Measurements from ENCODE around the gene CORIN.
A peak's percentile ranks its signal among the peaks of the same experiment; 100 is the strongest.

CORIN gene

GRCh38 chr4:47816748-47817147 lies 21.1 kb downstream of the CORIN start:
- no peak for TF ChIP-seq CTCF (IDR thresholded peaks at IDR 0.05; ENCODE audit: insufficient read depth, low read length, missing control alignments)
- no peak for DNase-seq (ENCODE audit: low read depth, low spot score)
- CTCF ChIA-PET, result interaction anchor here (0.7 to 1.8 kb wide), 5 partner anchors 20 to 166 kb away, joined by 3 to 9 read pairs (median 4); no protein-coding TSS in a partner anchor

GRCh38 chr4:47814618-47815295 lies 23.1 kb downstream of the CORIN start:
- peak; percentile 55 for DNase-seq (ENCODE audit: low read depth, low spot score)
- ChIA-PET CTCF (interaction anchor here (1.0 to 1.1 kb wide), 3 partner anchors 10 to 110 kb away, joined by 3 to 7 read pairs (median 3); no protein-coding TSS in a partner anchor), POLR2A (no interaction called here)
- H3K4me3 ChIP-seq (ENCODE audit: low read depth, low read length), result no peak overlapping the region
- no peak for TF ChIP-seq CTCF (IDR thresholded peaks at IDR 0.05; ENCODE audit: insufficient read depth, low read length, missing control alignments)

More at GRCh38 chr4:47816748-47817147, 21.1 kb downstream of the CORIN start:
- H3K4me3 ChIP-seq (ENCODE audit: low read depth, low read length), result no peak overlapping the region
- POLR2A ChIA-PET, result no interaction called here

- CTCF ChIA-PET, result interaction anchor here (1.5 to 2.0 kb wide), 2 partner anchors 11 to 27 kb away, joined by 4 to 5 read pairs; partner anchors contain the start of gene CORIN
- H3K4me3 ChIP-seq (ENCODE audit: low read depth, low read length), result no peak overlapping the region
- POLR2A ChIA-PET, result no interaction called here
- no peak for TF ChIP-seq CTCF (IDR thresholded peaks at IDR 0.05; ENCODE audit: insufficient read depth, low read length, missing control alignments)
- DNase-seq (ENCODE audit: low read depth, low spot score), result no peak
These were observed 28.1 kb downstream of the CORIN start for GRCh38 chr4:47809654-47810203.

GRCh38 chr4:47804598-47804997 lies 33.3 kb downstream of the CORIN start:
- ChIA-PET POLR2A (interaction anchor here (0.6 kb wide), 1 partner anchor 341 kb away, joined by 3 read pairs; the partner anchor contains the start of gene COMMD8), CTCF (no interaction called here)
- TF ChIP-seq CTCF (IDR thresholded peaks at IDR 0.05; ENCODE audit: insufficient read depth, low read length, missing control alignments), result no peak
- no peak overlapping the region for H3K4me3 ChIP-seq (ENCODE audit: low read depth, low read length)
- DNase-seq (ENCODE audit: low read depth, low spot score), result no peak

- no peak overlapping the region for H3K4me3 ChIP-seq (ENCODE audit: low read depth, low read length)
- no peak for TF ChIP-seq CTCF (IDR thresholded peaks at IDR 0.05; ENCODE audit: insufficient read depth, low read length, missing control alignments)
- no peak for DNase-seq (ENCODE audit: low read depth, low spot score)
- POLR2A ChIA-PET, result no interaction called here
- CTCF ChIA-PET, result interaction anchor here (1.2 kb wide), 1 partner anchor 96 kb away, joined by 4 read pairs; no protein-coding TSS in a partner anchor
These were observed 36.3 kb downstream of the CORIN start for GRCh38 chr4:47801481-47802002.

- no peak for TF ChIP-seq CTCF (IDR thresholded peaks at IDR 0.05; ENCODE audit: insufficient read depth, low read length, missing control alignments)
- POLR2A ChIA-PET, result no interaction called here
- no peak overlapping the region for H3K4me3 ChIP-seq (ENCODE audit: low read depth, low read length)
- CTCF ChIA-PET, result no interaction called here
- DNase-seq (ENCODE audit: low read depth, low spot score), result no peak
These were observed 39.7 kb downstream of the CORIN start for GRCh38 chr4:47798165-47798564.

Data from AG04449 (cell line).